ENCODE results near the gene TSC22D1. TPM values are rescaled to one million over a fixed set of nuclear protein-coding genes. Genes with fewer than 3 reads are reported as not detected.
A peak's percentile ranks its signal among the peaks of the same experiment; 100 is the strongest.

TSC22D1 gene
- total and polyA plus RNA-seq, 7 donors: 34.5 to 203 (median 121) TPM

DNA sequence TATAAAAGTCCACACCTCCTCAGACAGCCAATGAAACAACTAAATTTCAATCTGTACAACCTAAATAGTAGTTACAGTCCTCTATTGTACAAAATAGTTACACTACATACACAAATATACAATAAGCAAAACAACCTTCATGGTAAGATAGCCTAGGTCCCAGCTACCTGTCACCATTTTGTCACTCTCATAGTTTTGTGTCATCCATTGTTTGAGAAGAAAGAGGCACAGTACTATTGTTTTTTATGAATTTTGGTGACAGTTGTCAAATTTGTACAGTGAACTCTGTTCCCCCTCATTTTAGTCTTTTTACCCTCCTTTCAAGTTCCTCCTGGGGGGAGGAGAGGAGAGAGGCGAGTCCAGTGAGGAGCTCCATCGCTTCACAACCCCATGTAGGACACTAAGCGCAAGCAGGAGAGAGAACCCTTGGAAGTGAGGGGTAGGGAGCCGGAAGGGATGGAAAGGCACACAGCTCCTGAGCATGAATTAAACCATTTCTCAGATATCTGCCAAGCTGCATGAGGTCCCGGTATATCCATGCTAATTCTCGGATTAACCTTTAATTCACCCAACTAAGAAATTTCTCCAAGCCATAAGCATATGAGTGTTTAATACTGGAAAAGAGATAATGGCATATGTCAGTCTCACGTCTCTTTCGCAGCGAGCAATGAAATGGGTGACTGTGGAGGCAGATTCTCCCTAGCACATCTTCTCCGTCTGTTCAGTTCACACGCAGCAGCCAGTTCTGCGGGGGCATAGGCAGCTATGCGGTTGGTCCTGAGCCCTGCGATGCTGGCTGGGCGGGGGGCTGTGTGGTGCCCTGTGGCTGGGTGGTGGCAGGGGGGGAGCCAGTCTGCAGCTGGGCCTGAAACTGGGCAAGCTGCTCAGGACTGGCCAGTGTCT, 142.0 kb downstream of the TSC22D1 start:
- no peaks in the 10 kb centered on the region for H3K27me3 ChIP-seq (ENCODE audit: insufficient read depth in 3 of 3, low read length in 2 of 3)
- H3K27ac ChIP-seq: peak overlapping the region; percentile 92
- H3K36me3 ChIP-seq (ENCODE audit: insufficient read depth in 1 of 2, low read depth in 1 of 2): peaks cover 4 to 19% of the 10 kb centered on the region in 2 donors
- intact Hi-C loops (cut with DNase I): loop anchor here (5.0 to 10.0 kb wide), 3 partner anchors 122 to 237 kb away; no protein-coding TSS in a partner anchor
- 68 to 79% (median 72%) methylated on average over 15 of the region's 15 CpGs for WGBS, 3 donors
- peak overlapping the region; percentile 73 for H3K4me3 ChIP-seq
- peaks cover 9% of the 10 kb centered on the region for H3K4me1 ChIP-seq
- ATAC-seq: no peak
- DNase-seq: no peak
- no peaks in the 10 kb centered on the region for H3K9me3 ChIP-seq
- no peak for TF ChIP-seq CTCF (IDR thresholded peaks at IDR 0.05)

DNA sequence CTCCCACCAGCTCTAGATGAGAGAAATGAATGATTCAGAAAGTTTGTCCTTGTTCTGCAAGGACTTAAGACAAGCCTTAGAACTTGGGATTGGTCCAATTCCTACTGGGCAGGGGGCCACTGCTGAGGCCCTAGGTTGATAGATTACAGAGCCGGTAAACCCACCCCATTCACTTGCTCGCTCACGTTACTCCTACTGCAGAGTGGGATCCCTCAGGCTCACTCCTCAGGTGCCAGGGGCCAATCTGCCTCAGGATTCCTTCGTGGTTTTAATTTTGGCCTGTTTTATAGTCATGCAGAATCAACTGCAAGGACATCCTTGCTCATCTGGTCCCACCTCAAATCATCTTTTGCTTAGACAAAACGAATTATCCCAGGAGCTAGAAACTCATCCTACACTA, 143.5 kb downstream of the TSC22D1 start:
- peaks cover 3% of the 10 kb centered on the region for H3K4me1 ChIP-seq
- peak overlapping the region; percentile 36 for H3K27ac ChIP-seq
- WGBS, 3 donors: 68 to 80% (median 72%) methylated on average over 5 of the region's 5 CpGs
- TF ChIP-seq CTCF (IDR thresholded peaks at IDR 0.05): no peak
- no peak for ATAC-seq
- intact Hi-C loops (cut with DNase I): loop anchor here (5.0 to 10.0 kb wide), 3 partner anchors 120 to 235 kb away; no protein-coding TSS in a partner anchor
- no peaks in the 10 kb centered on the region for H3K27me3 ChIP-seq (ENCODE audit: insufficient read depth in 3 of 3, low read length in 2 of 3)
- H3K9me3 ChIP-seq: no peaks in the 10 kb centered on the region
- peak overlapping the region; percentile 73 for H3K4me3 ChIP-seq
- H3K36me3 ChIP-seq (ENCODE audit: insufficient read depth in 1 of 2, low read depth in 1 of 2): peaks cover 4 to 19% of the 10 kb centered on the region in 2 donors
- DNase-seq: no peak

DNA sequence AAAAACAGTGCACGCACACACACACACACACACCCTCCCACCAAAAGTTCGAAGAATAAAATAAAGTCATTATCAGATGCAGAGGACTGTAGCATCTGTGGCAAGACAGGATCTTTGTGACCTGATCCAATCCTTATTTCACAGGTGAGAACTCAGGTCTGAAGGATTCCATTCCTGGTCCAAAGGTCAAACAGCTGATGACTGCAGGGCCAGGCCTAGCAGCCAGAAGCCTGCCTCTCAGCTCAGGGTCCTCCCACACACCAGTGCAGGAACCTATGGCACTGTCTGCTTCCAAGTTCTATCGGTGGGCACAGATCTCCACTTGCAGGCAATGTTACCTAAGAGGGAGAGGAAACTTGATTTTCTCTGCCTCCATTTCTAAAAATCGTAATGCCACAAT, 145.0 kb downstream of the TSC22D1 start:
- DNase-seq (no peak), ATAC-seq (no peak)
- TF ChIP-seq CTCF (IDR thresholded peaks at IDR 0.05): no peak
- Histone ChIP-seq H3K4me3 (no peak overlapping the region), H3K27ac (no peak overlapping the region), H3K27me3 (ENCODE audit: insufficient read depth in 3 of 3, low read length in 2 of 3) (no peaks in the 10 kb centered on the region), H3K36me3 (ENCODE audit: insufficient read depth in 1 of 2, low read depth in 1 of 2) (peaks cover 4 to 19% of the 10 kb centered on the region in 2 donors), H3K9me3 (peaks cover 4% of the 10 kb centered on the region), H3K4me1 (no peaks in the 10 kb centered on the region)
- WGBS, 3 donors: 77 to 82% (median 81%) methylated on average over 4 of the region's 4 CpGs
- intact Hi-C loops (cut with DNase I): loop anchor here (5.0 to 10.0 kb wide), 3 partner anchors 119 to 234 kb away; no protein-coding TSS in a partner anchor

DNA sequence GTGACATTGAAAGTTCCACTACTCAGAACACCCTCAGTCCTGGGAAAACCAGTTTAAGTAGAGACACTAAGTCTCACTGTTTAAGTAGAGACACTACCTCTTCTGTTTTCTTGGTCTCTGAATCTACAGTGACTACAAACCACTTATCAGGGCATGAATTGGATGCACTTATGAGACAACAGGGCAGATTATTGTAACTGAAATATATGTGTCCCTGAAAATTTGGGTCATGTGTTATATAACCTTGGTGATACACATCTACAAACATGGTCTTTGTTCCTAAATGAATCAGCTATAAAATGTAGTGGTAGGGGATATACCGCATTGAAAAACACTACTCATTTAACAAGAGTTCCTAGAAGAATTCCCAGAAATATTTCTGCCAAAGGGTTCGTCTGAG, 146.8 kb downstream of the TSC22D1 start:
- H3K27me3 ChIP-seq (ENCODE audit: insufficient read depth in 3 of 3, low read length in 2 of 3): no peaks in the 10 kb centered on the region
- ATAC-seq (no peak), DNase-seq (no peak)
- WGBS, 3 donors: 60 to 76% (median 70%) methylated on average over 2 of the region's 2 CpGs
- no peak for TF ChIP-seq CTCF (IDR thresholded peaks at IDR 0.05)
- no peak overlapping the region for H3K4me3 ChIP-seq
- H3K36me3 ChIP-seq (ENCODE audit: insufficient read depth in 1 of 2, low read depth in 1 of 2): peaks cover 4 to 12% of the 10 kb centered on the region in 2 donors
- intact Hi-C loops (cut with DNase I): loop anchor here in 1 of 2 donors (5.0 kb wide), 1 partner anchor 107 kb away; no protein-coding TSS in a partner anchor
- H3K9me3 ChIP-seq: peaks cover 4% of the 10 kb centered on the region
- peak overlapping the region; percentile 27 for H3K27ac ChIP-seq
- no peaks in the 10 kb centered on the region for H3K4me1 ChIP-seq

Data from psoas muscle (tissue), 8 donors.